Activated T-cell treated with anti-CD3 and anti-CD28 coated beads for 1 hour (primary cell): Measurements from ENCODE around the gene VASN.
"Not testable (repeated sequence)": the region's sequence is repeated elsewhere in the genome, so short reads cannot be mapped to it uniquely, and the experiment has no call there.

ENCODE experiments used
- DNase-seq: peaks from one replicate; pipeline ENCODE4 v3.0.0-alpha.2; 2020; ENCODE audit warnings: low read depth

VASN gene

GRCh38 chr16:4337540-4338088 is 34.0 kb upstream of the VASN start:
- DNase-seq, result no peak

GRCh38 chr16:4338125-4338582 is 33.5 kb upstream of the VASN start:
- DNase-seq, result no peak

GRCh38 chr16:4338712-4339299 is 32.8 kb upstream of the VASN start:
- DNase-seq, result no peak

- DNase-seq, result no peak
Observed at GRCh38 chr16:4339455-4339854, 32.2 kb upstream of the VASN start.

GRCh38 chr16:4339909-4340308 is 31.7 kb upstream of the VASN start:
- no peak for DNase-seq

GRCh38 chr16:4340443-4340842 is 31.2 kb upstream of the VASN start:
- no peak for DNase-seq

GRCh38 chr16:4341250-4341649 is 30.4 kb upstream of the VASN start:
- no peak for DNase-seq

GRCh38 chr16:4342866-4343744 is 28.5 kb upstream of the VASN start:
- DNase-seq, result no peak

- DNase-seq, result not testable (repeated sequence)
Observed at GRCh38 chr16:4344300-4344982, 27.2 kb upstream of the VASN start.

GRCh38 chr16:4344983-4345835 is 26.4 kb upstream of the VASN start:
- DNase-seq, result no peak

GRCh38 chr16:4345836-4346781 is 25.5 kb upstream of the VASN start:
- DNase-seq, result no peak

- DNase-seq, result no peak
Observed at GRCh38 chr16:4347010-4347409, 24.6 kb upstream of the VASN start.

GRCh38 chr16:4347765-4348509 is 23.7 kb upstream of the VASN start:
- no peak for DNase-seq

- no peak for DNase-seq
Observed at GRCh38 chr16:4349332-4349731, 22.3 kb upstream of the VASN start.

GRCh38 chr16:4350365-4350786 is 21.3 kb upstream of the VASN start:
- DNase-seq, result no peak

- peak; percentile 99 for DNase-seq
Observed at GRCh38 chr16:4350787-4351659, 20.6 kb upstream of the VASN start, which contains the start of gene PAM16. Gene PAM16, minus strand, starts transcription at chr16:4351321. Its CDS starts 87 bp downstream, at chr16:4351234.

GRCh38 chr16:4351880-4352279 is 19.8 kb upstream of the VASN start:
- DNase-seq, result no peak

GRCh38 chr16:4352843-4353242 is 18.8 kb upstream of the VASN start:
- no peak for DNase-seq

- no peak for DNase-seq
Observed at GRCh38 chr16:4353675-4354074, 18.0 kb upstream of the VASN start.
